Gastroesophageal sphincter (tissue), 4 donors: ENCODE results near the gene GNG8. TPM values are rescaled to one million over a fixed set of nuclear protein-coding genes. Genes with fewer than 3 reads are reported as not detected.

Experiments used
- ATAC-seq: fragments of 150-250 bp; one replicate; pipeline ENCODE4 v1.9.1; 2016; ENCODE audit warnings: mild to moderate bottlenecking, moderate library complexity
- H3K27ac ChIP-seq, 4 donors: fragments of 200-600 bp; sonication (generic) in 3 of 4; 1 replicate in 3 of 4; 2 replicates in 1 of 4; pipeline ENCODE4 v1.5.1; 2016 to 2019
- H3K27me3 ChIP-seq: fragments of 200-600 bp; sonication (generic); one replicate; pipeline ENCODE4 v1.5.1; 2019
- H3K36me3 ChIP-seq, 2 donors: fragments of 200-600 bp; sonication (generic); one replicate each; pipeline ENCODE4 v1.5.1; 2019; ENCODE audit warnings: control low read depth in 1 of 2
- H3K4me1 ChIP-seq, 3 donors: fragments of 200-600 bp; sonication (generic); 1 replicate in 2 of 3; 2 replicates in 1 of 3; pipeline ENCODE4 v1.5.1; 2016 to 2019; ENCODE audit warnings: control low read depth in 2 of 3
- H3K4me3 ChIP-seq, 2 donors: fragments of 200-600 bp; sonication (generic); one replicate each; pipeline ENCODE4 v1.5.1; 2019; ENCODE audit warnings: mild to moderate bottlenecking in 1 of 2, moderate library complexity in 1 of 2
- H3K9me3 ChIP-seq, 3 donors: fragments of 200-600 bp; sonication (generic); one replicate each; pipeline ENCODE4 v1.5.1; 2017 to 2019; ENCODE audit warnings: control low read depth in 2 of 3
- EP300 ChIP-seq: sonication (generic); formaldehyde crosslinking; IDR thresholded peaks from one replicate; pipeline ENCODE4 v1.6.1; 2017; ENCODE audit warnings: antibody characterized with exemption, mild to moderate bottlenecking
- POLR2A ChIP-seq, 2 donors: fragments of 450-650 bp; IDR thresholded peaks; one replicate each; pipeline ENCODE4 v1.6.1; 2017; ENCODE audit warnings: antibody characterized with exemption in 2 of 2, mild to moderate bottlenecking in 2 of 2, moderate library complexity in 1 of 2
- POLR2AphosphoS5 ChIP-seq: sonication (generic); formaldehyde crosslinking; IDR thresholded peaks from one replicate; pipeline ENCODE4 v1.6.1; 2017; ENCODE audit warnings: antibody characterized with exemption
- WGBS, 2 donors: methylation state at CpG; one replicate each; pipeline ENCODE4 v1.1.5; 2018; ENCODE audit warnings: low coverage in 1 of 2; 5-methylcytosine and 5-hydroxymethylcytosine counted together
- total RNA-seq, 4 donors: library from RNA; depleted of rRNA; stranded (reverse); fragments of >200 nt; gene quantifications; one replicate each; pipeline ENCODE4 v1.1.0, GENCODE V29; 2016
- TF ChIP-seq, protein P1 (sequence below), 4 experiments: fragments of 200-600 bp in 2 of 4; fragments of 450-650 bp in 2 of 4; sonication (generic) in 1 of 4; IDR thresholded peaks; one replicate each; pipeline ENCODE4 v1.5.1; 2017 to 2019; ENCODE audit warnings: antibody characterized with exemption in 4 of 4, mild to moderate bottlenecking in 2 of 4, moderate library complexity in 2 of 4

GNG8 gene
- total RNA-seq, 4 donors from 2014 or later: not detected

DNA sequence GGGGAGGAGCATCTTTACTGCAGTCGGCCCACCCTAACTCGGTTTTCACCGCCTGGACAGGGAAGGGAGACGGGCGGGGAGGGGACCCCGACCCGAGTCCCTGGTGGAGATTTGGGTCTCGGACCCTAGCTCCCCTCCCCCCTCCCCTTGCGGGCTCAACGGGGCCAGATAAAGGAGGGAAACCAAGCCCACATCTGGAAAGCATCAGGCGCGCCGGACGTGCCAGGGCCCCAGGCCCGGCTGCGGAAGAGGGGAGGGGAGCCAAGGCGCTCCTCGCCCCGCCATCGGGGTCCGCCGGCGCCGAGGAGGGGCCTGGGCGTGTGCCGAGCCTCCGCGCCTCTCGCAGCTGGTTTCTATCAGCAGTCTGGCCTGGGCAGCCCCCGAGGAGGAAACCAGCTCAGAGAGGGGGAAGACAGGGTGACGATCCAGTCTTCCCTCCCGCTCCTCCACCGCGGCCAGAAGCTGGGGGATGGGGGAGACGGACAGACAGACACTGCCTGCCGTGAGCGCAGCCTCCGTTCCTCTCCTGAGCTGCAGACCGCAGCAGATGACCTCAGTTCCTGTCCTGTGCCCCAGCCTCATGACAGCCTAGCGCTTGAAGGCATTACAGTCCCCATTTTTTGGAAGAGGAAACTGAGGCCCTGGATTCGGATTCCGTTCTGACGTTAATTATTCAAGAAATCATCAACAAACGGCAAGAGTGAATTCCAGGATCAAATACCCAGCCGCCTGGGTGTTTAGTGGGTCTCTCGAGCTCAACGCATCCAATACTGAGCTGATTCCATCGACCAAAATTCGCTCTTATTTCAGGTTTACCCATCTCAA is 3.6 kb upstream of the GNG8 start:
- Histone ChIP-seq H3K4me3 (peak overlapping the region; percentile 40 to 58), H3K9me3 (no peaks in the 10 kb centered on the region), H3K27me3 (no peaks in the 10 kb centered on the region), H3K36me3 (no peaks in the 10 kb centered on the region), H3K27ac (peak overlapping the region; percentile 58 to 89 (median 84)), H3K4me1 (peaks cover 0 to 49% (median 10%) of the 10 kb centered on the region in 3 donors)
- no peak for TF ChIP-seq POLR2A (IDR thresholded peaks at IDR 0.05)
- TF ChIP-seq, protein P1, sequence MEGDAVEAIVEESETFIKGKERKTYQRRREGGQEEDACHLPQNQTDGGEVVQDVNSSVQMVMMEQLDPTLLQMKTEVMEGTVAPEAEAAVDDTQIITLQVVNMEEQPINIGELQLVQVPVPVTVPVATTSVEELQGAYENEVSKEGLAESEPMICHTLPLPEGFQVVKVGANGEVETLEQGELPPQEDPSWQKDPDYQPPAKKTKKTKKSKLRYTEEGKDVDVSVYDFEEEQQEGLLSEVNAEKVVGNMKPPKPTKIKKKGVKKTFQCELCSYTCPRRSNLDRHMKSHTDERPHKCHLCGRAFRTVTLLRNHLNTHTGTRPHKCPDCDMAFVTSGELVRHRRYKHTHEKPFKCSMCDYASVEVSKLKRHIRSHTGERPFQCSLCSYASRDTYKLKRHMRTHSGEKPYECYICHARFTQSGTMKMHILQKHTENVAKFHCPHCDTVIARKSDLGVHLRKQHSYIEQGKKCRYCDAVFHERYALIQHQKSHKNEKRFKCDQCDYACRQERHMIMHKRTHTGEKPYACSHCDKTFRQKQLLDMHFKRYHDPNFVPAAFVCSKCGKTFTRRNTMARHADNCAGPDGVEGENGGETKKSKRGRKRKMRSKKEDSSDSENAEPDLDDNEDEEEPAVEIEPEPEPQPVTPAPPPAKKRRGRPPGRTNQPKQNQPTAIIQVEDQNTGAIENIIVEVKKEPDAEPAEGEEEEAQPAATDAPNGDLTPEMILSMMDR (IDR thresholded peaks at IDR 0.05): peak in 1 of 4 experiments; percentile 6
- TF ChIP-seq POLR2AphosphoS5: peak; percentile 70
- 43% methylated on average over 5 of the region's 49 CpGs; no CpG with 5 or more reads in 1 of the 2 donors for WGBS, 2 donors
- ATAC-seq: peak; percentile 33

DNA sequence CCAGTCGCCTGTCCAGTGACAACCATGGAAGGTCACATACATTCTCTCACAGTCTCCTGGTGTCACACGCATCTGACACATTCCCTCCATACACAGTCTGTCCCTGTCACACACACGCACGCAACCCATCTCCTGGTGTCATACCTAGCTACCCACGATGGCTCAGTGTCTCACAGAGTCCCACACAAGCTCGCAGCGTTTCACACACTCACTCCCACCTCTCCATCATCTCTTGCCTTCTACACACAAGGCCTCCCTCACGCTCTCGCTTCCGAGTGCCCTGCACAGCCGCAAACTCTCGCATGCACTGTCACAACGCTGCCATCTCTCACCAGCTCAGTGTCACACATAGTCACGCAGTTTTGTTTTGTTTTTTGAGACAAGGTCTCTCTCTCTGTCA is 1.2 kb upstream of the GNG8 start:
- Histone ChIP-seq H3K4me1 (peaks cover 0 to 58% (median 17%) of the 10 kb centered on the region in 3 donors), H3K27me3 (no peaks in the 10 kb centered on the region), H3K4me3 (no peak overlapping the region), H3K36me3 (no peaks in the 10 kb centered on the region), H3K27ac (no peak overlapping the region), H3K9me3 (no peaks in the 10 kb centered on the region)
- 82% methylated on average over 5 to 14 of the region's 14 CpGs for WGBS, 2 donors
- TF ChIP-seq EP300: no peak
- TF ChIP-seq POLR2A (IDR thresholded peaks at IDR 0.05): no peak
- no peak for ATAC-seq

DNA sequence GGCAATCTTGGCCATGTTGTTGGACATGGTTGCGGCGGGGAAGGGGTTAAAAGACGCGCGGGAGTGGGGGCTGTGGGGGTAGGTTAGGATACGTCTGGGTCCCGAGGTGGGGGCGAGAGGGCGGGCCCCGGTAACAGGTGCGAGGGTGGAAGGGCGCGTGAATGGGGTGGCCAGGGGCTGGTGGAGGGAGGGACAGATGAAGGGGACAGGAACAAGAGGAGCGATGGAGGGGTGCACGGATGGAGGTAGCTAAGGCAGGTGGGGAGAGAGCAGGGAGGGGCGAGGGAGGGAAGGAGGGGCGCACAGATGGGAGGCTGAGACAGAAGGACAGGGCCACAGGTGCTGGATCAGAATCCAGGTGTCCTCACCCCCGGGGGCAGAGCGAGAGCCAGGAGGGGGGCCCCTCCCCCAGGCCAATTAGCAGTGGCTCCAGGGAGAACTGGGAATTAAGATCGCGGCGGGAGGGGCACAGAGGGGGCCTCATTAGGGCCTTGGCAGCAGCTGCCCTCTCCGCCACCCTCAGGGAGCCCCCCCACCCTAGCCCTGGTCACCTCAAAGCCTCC is 1.3 kb downstream of the GNG8 start:
- ATAC-seq: no peak
- TF ChIP-seq POLR2AphosphoS5 (no peak), POLR2A (IDR thresholded peaks at IDR 0.05) (no peak), EP300 (no peak)
- TF ChIP-seq, protein P1 (IDR thresholded peaks at IDR 0.05): no peak
- H3K4me3 ChIP-seq: peak overlapping the region; percentile 7 to 49
- WGBS, 2 donors: 0 to 15% methylated on average over 1 to 20 of the region's 23 CpGs
- H3K9me3 ChIP-seq: no peaks in the 10 kb centered on the region
- no peaks in the 10 kb centered on the region for H3K27me3 ChIP-seq
- no peaks in the 10 kb centered on the region for H3K36me3 ChIP-seq
- peak overlapping the region in 2 of 4 donors; percentile 37 to 59 for H3K27ac ChIP-seq
- H3K4me1 ChIP-seq: peaks cover 0 to 51% (median 17%) of the 10 kb centered on the region in 3 donors

DNA sequence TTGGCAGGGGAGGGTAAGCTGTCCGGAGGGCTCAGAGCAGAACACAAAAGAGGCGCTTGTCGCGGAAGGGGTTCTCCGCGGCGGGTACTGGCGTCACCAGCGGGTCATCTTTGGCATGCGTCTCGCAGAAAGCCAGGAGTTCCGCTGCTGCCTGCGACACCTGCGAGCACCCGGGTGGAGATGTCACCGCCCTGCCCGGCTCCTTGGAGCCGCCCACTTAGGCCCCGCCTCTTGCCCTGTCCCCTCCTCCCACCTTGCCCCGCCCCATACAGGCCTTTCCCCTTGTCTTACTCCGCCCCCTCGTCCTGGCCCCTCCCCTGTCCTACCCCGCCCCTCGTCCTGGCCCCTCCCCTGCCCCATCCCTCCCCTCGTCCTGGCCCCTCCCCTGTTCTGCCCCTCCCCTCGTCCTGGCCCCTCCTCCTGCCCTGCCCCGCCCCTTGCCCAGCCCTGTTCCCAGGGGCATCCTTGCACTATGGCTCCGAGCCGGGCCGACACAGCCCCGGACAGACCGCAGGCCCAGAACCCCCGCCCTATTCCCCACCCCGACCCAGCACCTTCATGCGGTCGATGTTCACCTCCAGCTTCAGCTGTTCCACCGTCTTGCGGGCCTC is 1.9 kb downstream of the GNG8 start:
- TF ChIP-seq POLR2AphosphoS5: no peak
- TF ChIP-seq EP300: no peak
- TF ChIP-seq, protein P1 (IDR thresholded peaks at IDR 0.05): no peak
- TF ChIP-seq POLR2A (IDR thresholded peaks at IDR 0.05): no peak
- no peaks in the 10 kb centered on the region for H3K27me3 ChIP-seq
- peak overlapping the region; percentile 17 to 49 for H3K4me3 ChIP-seq
- peaks cover 0 to 46% (median 17%) of the 10 kb centered on the region in 3 donors for H3K4me1 ChIP-seq
- peak overlapping the region in 2 of 4 donors; percentile 37 to 59 for H3K27ac ChIP-seq
- WGBS, 2 donors: 0% methylated on average over 1 of the region's 38 CpGs; no CpG with 5 or more reads in 1 of the 2 donors
- H3K36me3 ChIP-seq: no peaks in the 10 kb centered on the region
- no peaks in the 10 kb centered on the region for H3K9me3 ChIP-seq
- ATAC-seq: peak; percentile 65

DNA sequence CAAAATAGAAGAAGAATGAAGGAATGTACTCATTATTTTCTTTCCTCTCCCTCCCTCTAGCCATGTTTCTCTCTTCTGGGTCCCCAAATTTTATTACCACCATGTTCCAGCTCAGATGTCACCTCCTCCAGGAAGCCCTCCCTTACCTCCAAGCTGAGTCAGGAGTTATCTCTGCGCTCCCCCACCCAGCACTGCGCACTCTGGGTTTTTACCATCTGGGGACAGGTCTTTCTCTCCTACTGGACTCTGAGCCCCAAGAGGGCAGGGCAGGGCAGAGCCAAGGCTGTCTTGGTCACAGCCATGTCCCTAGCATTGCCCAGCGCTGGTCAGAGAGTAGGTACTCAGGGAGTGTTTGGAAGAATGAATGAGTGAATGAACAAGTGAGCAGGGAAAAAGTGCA is 2.9 kb downstream of the GNG8 start:
- no peaks in the 10 kb centered on the region for H3K36me3 ChIP-seq
- TF ChIP-seq POLR2A (IDR thresholded peaks at IDR 0.05) (no peak), EP300 (no peak), POLR2AphosphoS5 (no peak)
- TF ChIP-seq, protein P1 (IDR thresholded peaks at IDR 0.05): no peak
- H3K27me3 ChIP-seq: no peaks in the 10 kb centered on the region
- 100% methylated on average over 1 of the region's 3 CpGs; no CpG with 5 or more reads in 1 of the 2 donors for WGBS, 2 donors
- ATAC-seq: no peak
- no peaks in the 10 kb centered on the region for H3K9me3 ChIP-seq
- no peak overlapping the region for H3K27ac ChIP-seq
- peaks cover 0 to 35% (median 14%) of the 10 kb centered on the region in 3 donors for H3K4me1 ChIP-seq
- no peak overlapping the region for H3K4me3 ChIP-seq
